EH (cell line): ENCODE measurements around the gene EIF3F.

ENCODE experiments used
- DNase-seq: peaks from one replicate; pipeline ENCODE4 v3.0.0-alpha.2; 2015; ENCODE audit warnings: low read depth

Gene EIF3F

DNA sequence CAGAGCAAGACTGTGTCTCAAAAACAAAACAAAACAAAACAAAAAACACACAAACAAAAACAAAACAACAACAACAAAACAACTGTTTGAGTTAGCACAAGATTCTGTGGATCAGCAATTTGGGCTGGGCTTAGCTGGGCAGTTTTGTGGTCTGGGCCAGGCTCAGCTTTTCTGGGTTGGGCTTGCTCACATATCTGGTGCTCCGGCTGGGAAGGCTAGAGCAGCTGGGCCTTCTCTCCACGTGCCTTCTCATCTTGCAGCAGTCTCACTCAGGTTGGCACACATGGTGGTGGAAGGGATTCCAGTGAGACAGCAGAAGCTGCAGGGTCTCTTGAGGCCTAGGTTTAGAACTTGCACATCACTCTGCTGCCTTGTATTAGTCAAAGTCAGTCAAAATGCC, 35.7 kb downstream of the EIF3F start:
- DNase-seq = no peak

DNA sequence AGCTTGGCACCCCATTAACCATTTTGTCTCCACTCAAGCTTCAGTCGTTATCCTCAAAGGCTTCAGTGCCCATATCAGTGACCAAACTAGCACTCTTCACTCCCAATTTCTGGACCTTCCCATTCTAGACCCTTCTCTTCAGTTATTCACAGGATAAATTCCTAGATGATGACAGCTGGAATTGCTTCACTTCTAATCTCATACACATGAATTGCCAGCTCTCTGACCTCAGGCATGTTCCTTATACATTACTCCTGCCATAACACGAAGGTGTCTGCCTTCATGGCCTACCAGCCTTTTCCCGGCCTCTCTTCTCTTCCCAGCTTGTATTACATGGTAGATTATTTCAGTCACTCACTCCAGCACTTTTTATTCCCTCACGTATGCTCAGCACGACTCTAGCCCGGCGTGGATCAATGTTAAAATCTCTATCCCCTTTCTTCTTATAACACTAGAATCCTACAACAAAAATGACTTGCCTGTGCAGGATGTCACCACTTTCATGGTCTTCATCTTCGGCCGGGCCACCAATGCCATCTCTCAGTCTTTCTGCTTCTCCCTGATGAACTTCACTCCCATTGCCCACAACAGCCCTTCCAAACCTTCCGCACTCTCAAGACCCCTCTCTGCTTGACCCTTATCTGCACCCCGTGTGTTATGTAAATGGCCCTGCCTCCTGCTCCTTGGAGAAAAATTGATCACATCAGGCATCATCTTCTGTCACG, 36.9 kb downstream of the EIF3F start:
- DNase-seq = peak; percentile 46

DNA sequence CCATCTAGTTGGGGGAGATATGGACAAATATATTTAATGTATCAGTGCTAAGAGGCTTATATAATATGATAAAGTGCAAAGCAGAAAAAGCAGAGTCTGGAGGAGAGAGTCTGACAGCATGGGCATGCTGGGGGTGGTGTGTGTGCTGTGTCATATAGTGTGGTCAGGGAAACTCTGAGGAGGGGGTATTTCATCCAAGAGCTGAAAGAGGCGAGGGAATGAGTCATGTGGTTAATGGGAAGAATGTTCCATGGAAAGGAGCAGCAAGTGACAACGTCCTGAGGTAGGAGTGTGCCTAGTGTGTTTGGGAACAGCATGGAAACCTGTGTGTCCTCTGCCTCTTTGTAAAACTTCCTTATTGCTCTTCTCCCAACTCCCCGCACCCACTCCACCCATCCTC, 38.0 kb downstream of the EIF3F start:
- DNase-seq = peak; percentile 50

DNA sequence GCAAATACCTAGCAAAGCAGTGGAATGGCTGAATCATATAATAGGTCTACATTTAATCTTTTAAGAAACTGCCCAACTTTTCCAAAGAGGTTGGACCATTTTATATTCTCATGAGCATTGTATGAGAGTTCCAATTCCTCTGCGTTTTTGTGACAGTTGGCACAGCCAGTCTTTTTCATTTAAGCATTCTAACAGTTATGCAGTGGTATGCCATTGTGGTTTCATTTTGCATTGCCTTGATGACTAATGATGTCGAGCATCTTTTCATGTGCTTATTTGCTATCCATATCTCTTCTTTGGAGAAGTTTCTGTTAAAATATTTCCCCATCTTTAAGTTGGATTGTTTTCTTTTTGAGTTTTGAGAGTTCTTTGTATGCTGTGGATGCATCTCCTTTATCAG, 38.7 kb downstream of the EIF3F start:
- DNase-seq = peak; percentile 86

DNA sequence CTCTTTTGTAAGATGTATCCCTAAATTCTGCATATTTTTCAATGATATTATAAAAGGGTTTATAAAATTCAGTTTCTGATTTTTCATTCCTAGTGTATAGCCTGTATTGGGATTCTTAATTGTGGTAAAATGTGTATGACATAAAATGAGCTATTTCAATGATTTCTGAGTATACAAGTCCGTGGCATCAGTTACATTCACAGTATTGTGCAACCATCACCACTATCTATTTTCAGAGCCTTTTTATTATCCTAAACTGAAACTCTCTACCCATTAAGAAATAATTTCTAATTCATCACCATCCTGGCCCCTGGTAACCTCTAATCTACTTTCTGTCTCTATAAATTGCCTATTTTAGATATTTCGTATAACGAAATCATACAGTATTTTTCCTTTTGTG, 39.8 kb downstream of the EIF3F start:
- DNase-seq = no peak

DNA sequence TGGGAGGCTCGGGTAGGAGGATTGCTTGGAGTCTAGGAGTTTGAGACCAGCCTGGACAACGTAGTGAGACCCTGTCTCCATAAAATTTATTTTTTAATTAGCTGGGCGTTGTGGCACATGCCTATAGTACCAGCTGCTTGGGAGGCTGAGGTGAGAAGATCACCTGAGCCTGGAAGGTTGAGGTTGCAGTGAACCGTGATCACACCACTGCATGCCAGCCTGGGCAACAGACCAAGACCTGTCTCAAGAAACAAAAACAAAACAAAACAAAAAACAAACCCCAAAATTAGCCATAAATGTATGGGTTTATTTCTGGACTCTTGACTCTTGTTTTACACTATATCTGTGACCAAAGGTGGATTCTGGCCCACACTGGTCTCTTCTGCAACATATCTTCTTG, 41.6 kb downstream of the EIF3F start:
- DNase-seq = no peak

DNA sequence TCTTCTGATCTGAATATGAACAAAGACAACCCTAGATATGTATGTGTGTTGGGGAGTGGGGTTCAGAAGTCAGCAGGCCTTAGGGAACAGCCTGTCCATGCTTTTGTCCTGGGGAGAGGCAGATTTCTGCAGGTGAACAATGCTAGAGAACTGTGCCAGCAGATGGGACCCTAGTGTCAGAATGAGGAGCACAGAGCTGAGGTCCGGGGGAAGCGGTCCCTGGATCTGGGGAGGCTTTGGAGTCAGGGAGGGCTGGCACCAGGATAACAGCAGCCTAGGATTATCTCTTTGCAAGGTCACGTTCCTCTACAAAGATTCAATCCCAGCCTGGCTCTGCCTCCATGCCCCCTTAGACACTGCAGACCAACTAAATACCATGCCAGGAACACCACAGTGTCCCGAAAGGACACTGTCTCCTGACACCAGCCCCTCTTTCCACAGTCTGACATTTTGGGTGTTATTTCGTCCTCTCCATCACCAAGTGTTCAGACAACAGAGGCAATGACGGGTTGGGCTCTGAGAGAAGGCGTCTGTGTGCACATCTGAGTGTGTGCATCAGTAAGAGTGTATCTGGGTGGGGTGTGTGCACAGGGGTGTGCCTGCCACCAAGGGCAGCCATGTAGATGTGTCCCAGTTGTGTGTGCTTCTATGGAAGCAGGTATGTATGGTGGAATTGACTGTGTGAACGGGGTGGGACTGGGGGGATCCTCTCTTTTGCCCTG, 43.5 kb downstream of the EIF3F start:
- DNase-seq = no peak

DNA sequence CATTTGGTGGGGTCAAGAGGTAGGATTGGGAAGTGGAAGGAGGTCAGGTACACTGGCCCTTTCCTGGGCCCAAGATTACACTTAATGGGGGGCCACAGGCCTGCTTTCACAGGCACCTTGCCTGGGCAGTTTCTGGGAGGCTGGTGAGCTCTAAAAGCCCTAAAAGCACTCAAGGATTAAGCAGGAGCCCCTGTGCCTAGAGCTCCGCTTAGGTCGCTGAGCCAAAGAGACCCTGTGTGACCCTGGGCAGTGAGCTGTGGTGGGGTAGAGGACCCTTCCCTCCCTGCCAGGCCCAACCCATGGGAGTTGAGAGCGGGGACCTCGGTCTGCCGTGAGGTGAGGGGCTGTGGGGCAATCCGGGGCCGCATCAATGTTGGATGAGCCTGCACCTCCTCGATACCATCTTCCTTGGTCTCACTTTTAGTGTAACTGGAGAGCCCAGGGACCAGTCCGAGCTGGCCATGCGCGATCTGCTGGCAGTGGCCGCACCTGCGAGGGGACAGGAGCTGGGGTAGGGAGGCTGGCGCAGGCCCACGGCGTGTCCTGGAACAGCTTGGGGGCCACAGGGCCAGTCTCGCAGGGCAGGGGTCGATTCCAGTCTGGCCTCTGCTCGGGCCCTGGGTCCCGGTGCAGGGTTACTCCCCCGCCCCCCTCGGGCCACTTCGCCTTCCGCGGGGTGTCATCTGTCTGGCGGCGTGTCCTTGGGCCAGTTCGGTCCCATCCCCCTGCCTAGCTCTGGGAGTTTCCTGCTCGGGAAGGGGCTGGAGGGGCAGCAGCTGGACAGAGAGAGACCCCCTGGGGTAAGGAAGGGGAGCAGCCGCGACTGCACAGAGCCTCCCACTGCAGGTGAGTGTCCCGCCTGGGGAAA, 44.3 kb downstream of the EIF3F start:
- DNase-seq = no peak

DNA sequence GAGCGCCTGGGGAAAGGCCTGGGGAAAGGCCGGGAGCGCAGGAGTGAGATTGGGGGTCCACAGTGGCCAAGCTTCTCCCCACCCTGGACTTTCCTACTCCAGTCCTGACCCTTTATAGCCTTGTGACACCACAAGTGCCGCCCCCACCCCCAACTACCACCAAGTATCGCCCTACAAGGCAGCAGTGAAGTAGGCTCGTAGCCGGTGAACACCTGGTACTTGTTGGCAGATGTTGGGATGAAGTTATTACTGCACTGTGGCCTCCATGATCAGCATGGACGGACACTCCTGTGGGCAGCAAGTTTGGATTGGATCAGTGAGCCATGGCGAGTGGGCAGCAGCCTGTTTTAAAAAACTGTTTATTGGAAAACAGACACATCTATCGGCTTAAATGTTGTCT, 45.0 kb downstream of the EIF3F start:
- DNase-seq = no peak

DNA sequence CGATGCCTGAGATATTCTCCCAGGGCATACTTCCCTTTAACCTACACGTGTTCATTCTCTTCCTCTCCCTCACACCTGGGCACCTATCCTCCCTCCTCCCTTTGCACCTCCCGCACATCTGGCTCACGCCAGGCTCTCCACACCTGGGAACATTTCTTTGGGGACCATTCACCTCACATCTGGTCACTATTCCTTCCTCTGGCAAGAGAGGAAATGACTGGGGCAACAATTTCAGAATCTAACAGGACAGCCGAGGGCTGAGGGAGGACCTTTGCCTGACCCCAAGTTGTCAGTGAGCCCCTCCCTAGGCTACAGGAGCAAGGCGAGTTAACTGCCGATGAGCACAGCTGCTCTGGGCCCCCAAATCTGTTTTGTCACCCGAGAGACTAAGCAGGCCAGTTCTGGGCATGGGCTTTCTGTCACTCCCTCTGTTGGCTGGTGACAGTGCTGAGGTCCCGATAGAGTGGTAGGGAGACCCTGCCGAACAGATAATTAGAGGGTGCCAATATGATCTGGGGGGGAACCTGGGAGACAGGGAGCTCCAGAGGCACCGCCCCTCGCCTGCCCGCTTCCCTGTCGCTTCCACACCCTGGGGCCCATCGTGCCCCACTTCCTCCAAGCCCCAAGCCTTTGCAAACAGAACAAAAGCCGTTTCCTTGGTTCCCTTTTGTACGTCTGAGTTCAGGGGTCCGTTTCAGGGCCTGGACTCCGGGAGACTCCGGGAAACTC, 45.6 kb downstream of the EIF3F start:
- DNase-seq = no peak

DNA sequence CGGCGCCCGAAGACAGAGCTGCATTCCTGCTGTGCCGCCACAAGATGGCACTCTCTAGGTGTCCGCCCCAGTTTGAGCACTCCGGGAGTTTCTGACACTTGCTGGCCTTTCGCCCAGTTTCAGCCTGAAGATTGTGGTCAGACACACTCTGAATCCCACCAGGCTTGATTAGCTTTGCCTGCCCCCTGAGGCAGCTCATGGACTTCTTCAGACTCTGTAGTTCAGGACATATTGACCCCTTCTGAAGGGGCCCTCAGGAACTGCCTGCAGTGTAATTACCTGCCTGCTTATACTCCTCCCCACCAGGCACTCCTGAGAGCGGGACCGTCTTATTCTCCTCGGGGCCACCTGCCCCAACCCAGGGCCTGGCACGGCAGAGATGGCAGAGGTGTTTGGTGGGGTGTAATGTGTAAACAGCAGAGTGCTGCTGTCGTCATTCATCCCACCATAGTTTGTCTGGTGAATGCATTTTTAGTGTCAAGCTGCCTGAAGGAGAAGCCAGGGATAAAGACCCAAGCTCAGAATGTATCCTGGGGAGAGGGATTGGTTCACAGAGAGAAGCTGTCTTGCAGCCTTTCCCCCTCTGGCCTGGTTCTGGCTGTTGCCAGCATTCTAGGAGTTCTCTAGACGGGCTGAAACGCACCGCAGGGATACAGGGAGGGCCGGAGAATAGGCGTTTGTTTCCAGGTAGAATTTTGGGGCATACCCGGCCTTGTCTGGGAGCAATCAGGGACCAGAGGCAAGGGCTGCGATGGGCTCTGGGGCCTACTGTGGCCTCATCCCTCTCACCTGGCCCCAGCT, 46.4 kb downstream of the EIF3F start:
- peak; percentile 87 for DNase-seq

DNA sequence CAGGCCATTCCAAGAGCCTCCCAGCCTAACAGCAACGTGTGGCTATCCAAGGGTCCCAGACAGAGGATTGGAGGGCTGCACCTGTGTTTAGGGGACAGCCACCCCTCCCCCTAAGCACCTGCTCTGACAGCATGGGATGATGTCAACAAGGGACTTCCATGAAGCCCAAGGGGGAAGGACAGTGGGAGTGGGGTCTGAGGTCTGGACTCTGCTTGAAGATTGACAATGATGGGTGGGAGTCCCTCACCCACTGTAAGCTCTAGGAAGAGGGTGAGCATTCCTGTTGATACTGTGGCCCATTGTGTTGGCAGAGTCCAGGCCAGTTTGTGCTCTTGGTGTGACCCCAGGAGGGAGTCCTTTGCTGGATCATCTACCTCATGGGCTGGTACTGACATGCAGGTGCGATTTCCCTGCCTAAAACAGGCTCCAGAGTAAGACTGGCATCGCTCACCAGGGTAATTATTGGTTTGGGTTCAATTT, 47.0 kb downstream of the EIF3F start:
- DNase-seq = no peak

DNA sequence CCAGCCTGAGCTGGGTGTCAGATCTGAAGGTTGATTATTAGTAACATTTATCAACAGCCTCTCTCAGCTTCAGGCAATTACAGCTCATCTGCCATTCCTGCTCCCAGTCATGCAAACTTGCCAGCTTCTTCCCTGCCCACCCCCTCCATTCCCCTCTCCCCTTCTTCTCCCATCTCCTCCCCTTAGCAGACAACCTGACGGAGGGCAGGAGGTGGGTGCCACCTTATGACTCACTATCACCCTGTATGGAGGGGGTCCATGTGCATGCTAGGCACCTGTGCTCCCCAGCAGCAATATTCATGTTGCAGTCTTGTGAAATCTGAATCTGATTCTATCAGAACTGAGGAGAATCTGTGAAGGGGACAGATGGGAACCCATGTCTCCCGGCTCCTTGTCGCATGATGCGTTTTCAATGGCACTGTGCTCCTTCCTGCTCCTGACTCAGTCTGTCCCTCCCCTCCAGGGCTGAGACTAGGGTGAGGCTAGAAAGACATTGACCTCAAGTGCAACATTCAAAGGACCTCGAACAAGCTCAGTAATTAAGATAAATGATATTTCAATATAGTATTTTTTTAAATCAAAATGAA, 47.6 kb downstream of the EIF3F start:
- DNase-seq = no peak

DNA sequence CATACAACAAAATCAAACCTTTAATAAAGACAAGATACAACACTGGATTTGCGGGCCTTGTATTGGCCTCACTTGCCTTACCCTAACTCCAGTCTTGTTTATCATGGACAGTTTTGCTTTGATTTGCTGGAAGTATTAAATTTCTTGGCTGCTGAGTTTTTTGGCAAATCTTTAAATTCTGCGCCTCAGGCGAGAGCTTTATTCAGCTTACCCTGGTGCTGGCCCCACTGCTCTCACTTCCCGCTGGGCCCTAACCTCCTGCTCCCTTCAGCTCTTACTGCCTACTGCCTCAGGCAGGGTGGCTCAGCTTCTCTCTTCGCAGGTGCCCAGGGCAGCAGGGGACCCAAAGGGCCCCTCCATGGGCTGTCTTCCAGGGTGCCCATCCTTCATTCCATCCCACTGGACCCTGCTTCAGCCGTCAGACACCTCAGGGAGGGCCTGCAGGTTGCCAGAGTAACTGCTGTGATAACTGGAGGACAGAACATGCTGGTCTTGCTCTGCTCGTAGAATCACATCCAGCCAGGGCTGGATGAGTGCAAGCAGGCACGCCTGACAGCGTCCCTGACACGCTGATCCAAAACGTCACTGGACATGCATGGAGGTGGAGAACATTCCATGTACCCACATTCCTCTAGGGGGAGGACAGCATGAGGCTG, 48.2 kb downstream of the EIF3F start:
- DNase-seq = no peak

DNA sequence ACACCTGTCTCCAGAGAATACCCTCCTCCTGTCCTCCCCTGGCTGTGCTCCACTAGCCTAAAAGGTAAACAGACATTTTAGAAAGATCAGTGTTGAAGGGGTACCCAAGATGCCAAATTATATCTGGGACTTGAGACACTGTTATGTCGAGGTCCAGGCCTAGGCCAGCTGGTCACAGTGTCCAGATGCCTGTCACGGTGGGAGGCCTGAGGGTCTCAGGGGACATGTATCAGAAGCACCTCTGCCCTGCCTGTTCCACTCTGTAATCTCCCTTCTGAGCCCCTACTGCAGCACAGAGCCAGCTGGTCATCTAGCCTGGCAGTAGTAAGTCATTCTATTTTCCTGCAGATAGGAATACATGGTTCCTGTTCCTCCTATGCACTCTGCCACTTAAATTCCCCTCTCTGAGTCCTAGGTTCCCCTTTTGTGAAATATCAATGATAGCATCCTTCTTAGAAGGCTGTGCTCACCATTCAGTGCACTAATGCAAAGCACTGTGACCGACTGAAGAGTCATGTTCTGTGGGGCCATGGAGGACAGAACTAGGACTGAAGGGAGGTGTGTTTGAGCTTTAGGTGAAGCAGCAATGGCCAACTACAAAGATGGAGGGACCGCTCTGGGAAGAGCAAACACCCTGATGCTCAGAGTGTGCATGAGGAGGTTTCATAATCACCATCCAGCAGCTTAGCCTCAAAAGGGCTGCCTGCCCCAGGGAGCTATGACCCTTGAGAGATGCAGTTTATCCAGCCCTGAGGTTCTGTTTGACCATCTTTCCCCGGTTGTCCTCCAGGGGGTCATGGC, 49.1 kb downstream of the EIF3F start:
- no peak for DNase-seq

DNA sequence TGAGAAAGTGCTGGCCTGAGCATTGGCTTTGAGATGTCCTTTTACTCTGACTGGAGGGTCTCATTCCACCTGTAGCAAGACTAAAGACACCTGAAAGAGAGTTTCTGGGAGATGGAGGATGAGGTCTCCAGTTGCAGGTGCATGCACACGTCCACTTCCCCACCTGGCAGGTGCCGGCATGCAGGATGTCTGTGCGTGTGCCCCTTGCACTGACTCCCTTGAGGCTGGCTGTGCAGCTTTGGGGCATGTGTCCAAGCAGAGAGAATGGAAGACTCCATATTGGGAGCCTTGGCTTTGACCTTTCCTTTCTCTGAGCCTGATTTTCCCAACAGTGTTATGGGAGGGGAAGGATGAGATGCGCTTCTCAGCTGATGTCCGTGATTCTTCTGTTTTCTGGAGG, 49.8 kb downstream of the EIF3F start:
- no peak for DNase-seq

DNA sequence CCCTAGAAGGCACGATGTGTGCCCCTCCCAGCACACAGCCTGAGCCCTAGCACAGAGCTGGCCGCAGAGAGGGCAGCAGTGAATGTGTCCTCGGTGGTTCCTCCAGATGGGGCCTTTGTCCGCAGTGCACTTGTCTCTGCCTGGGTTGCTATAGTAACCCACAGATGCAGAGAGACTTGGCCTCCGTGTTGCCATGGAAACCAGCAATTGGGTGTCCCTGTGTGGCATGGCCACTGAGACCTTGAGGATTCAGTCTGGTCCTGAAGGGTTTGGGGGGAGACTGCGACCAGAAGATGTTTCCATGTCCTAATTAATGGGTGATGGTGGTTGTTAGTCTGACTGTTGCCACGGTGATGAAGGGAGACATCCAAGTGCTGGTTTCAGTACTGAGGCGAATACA, 51.3 kb downstream of the EIF3F start:
- no peak for DNase-seq

DNA sequence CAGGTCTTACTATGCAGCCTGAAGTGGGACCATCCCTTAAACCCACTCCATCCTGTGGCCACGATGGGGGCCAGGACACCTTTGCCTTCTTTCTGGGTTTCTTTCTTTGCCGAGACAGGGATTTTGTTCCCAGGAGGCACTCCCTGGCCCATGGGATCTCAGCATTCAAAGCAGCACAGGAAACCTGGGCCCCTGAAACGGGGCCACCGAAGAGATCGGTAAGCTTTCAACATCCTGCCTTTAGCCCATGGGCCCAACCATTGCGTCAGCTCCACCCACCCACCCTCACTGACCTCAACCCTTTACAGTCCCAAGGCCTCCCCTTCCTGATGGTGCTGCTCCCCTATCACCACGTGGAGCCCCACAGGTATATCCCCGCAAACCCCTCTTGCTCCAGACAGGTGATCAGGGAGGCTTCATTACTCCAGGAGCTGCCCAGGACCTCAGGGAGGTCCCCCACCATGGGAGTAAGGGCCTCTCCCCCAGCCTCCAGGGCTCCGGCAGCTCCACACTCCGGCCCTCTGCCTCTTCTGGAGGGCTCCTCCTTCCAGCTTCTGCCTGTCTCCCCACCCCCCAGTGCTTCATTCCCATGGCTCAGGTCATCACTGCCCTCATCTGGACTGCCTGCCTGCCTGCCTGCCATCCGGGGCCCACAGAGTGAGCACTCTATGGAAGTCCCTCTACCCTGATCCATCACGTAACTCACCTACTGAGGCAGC, 51.8 kb downstream of the EIF3F start:
- DNase-seq = no peak
